GM12872 (cell line): Measurements from ENCODE around the gene PEX6.
A peak's percentile ranks its signal among the peaks of the same experiment; 100 is the strongest.

Experiments used
- CTCF ChIP-seq: IDR thresholded peaks from 3 replicates; pipeline ENCODE4 v1.5.1; 2011; ENCODE audit warnings: low read depth, mild to moderate bottlenecking, low read length, moderate library complexity; ENCODE audit not compliant: insufficient read depth

Gene PEX6

GRCh38 chr6:43011207-43011606 lies 32.2 kb upstream of the PEX6 start:
- TF ChIP-seq CTCF, result no peak

GRCh38 chr6:43009124-43009523 lies 30.1 kb upstream of the PEX6 start:
- TF ChIP-seq CTCF, result peak; percentile 63

GRCh38 chr6:43007126-43007525 lies 28.1 kb upstream of the PEX6 start:
- no peak for TF ChIP-seq CTCF

- no peak for TF ChIP-seq CTCF
Observed at GRCh38 chr6:43006251-43006650, 27.3 kb upstream of the PEX6 start.

GRCh38 chr6:43005844-43006243 lies 26.9 kb upstream of the PEX6 start:
- TF ChIP-seq CTCF, result no peak

GRCh38 chr6:43001843-43002242 lies 22.9 kb upstream of the PEX6 start:
- no peak for TF ChIP-seq CTCF

GRCh38 chr6:42996513-42996912 lies 17.5 kb upstream of the PEX6 start:
- TF ChIP-seq CTCF, result no peak

GRCh38 chr6:42993445-42993844 lies 14.5 kb upstream of the PEX6 start:
- no peak for TF ChIP-seq CTCF
